ENCODE results near the gene P4HA2. TPM values are rescaled to one million over a fixed set of nuclear protein-coding genes. Genes with fewer than 3 reads are reported as not detected.

P4HA2 gene
- 58.1 and 59.9 TPM in 2 replicates for total RNA-seq

GRCh38 chr5:132227485-132228240, at the start of gene P4HA2:
Gene P4HA2, minus strand, starts transcription at chr5:132227853. Its CDS starts 9,227 bp downstream, at chr5:132218626.

GRCh38 chr5:132257131-132258101, 29.8 kb upstream of the P4HA2 start, which contains the start of gene PDLIM4:
Gene PDLIM4, plus strand, starts transcription at chr5:132257696. Its CDS starts 39 bp downstream, at chr5:132257735.

Other genes starting within 250 kb of the P4HA2 start
- not detected in 2 replicates for gene ACSL6, start 216.2 kb downstream of the P4HA2 start, total RNA-seq
- not detected in 2 replicates for gene IL3, start 167.2 kb downstream of the P4HA2 start, total RNA-seq
- 0.28 TPM in 1 of 2 replicates, not detected in the other for gene CSF2, start 154.1 kb downstream of the P4HA2 start, total RNA-seq
- gene PDLIM4, start 29.8 kb upstream of the P4HA2 start, total RNA-seq: 61.7 and 92.3 TPM in 2 replicates
- gene SLC22A4, start 66.5 kb upstream of the P4HA2 start, total RNA-seq: 0.78 and 1.6 TPM in 2 replicates
- 4.6 and 6.2 TPM in 2 replicates for gene SLC22A5, start 141.9 kb upstream of the P4HA2 start, total RNA-seq

Measured in airway epithelial cell (primary cell).